H1 (cell line): ENCODE data around the gene SRI. TPM values are rescaled to one million over a fixed set of nuclear protein-coding genes. Genes with fewer than 3 reads are reported as not detected.

ENCODE experiments used
- polyA plus RNA-seq, 7 experiments: library from polyadenylated mRNA; depleted of rRNA in 3 of 7; stranded (reverse) in 5 of 7; unstranded in 2 of 7; fragments of >200 nt in 5 of 7; fragments of 200-250 nt in 2 of 7; gene quantifications; 1 replicate in 5 of 7; 2 replicates in 1 of 7; 4 replicates in 1 of 7; pipeline versions ENCODE4 v1.2.1 to v1.2.3, GENCODE V29; 2011 to 2013; ENCODE audit warnings: missing spikeins in 2 of 7, mixed read lengths in 2 of 7
- total RNA-seq: library from RNA; stranded (reverse); fragmentation: NEBNext Ultra II Directional; extraction: Animal tissue kit (Norgen Biotek cat#: 25700); gene quantifications from 2 replicates; pipeline ENCODE4 v1.2.1, GENCODE V29; 2021

SRI gene
- total and polyA plus RNA-seq, 2 of the 8 experiments (the other 6 are each of a cell fraction or from before 2014, with no cell fraction given), result 118 to 170 TPM

Other genes starting within 250 kb of the SRI start
- gene STEAP4, start 86.9 kb upstream of the SRI start, total RNA-seq, result 0.08 TPM in 1 of 2 replicates, not detected in the other
- gene STEAP4, start 86.9 kb upstream of the SRI start, polyA plus RNA-seq (2011; rRNA removed), result under 0.01 and 0.02 TPM in 2 replicates